Thyroid gland (tissue), 4 donors: ENCODE measurements around the gene MEIS3.

ENCODE experiments used
- CTCF ChIP-seq, 6 experiments: fragments of 200-600 bp in 3 of 6; fragments of 450-650 bp in 3 of 6; sonication (generic) in 3 of 6; IDR thresholded peaks; one replicate each; pipeline ENCODE4 v1.5.1; 2016 to 2019; ENCODE audit warnings: antibody characterized with exemption in 6 of 6, mild to moderate bottlenecking in 2 of 6, inconsistent platforms in 1 of 6, moderate library complexity in 1 of 6
- POLR2A ChIP-seq, 2 donors: fragments of 450-650 bp; IDR thresholded peaks; one replicate each; pipeline ENCODE4 v1.6.1; 2017; ENCODE audit warnings: antibody characterized with exemption in 2 of 2, mild to moderate bottlenecking in 2 of 2, moderate library complexity in 1 of 2

GRCh38 chr19:47446534-47447469 lies 27.5 kb upstream of the MEIS3 start:
- TF ChIP-seq CTCF (IDR thresholded peaks at IDR 0.05) (no peak), POLR2A (IDR thresholded peaks at IDR 0.05) (no peak)
